PC-9 (cell line): ENCODE results near the gene LSM3.

ENCODE experiments used
- EZH2 ChIP-seq: fragments of 200-600 bp; sonication (generic); IDR thresholded peaks from 2 replicates; pipeline ENCODE4 v1.8.0; 2017; ENCODE audit warnings: antibody characterized with exemption, low read depth
- TF ChIP-seq, protein P1 (sequence below): fragments of 200-600 bp; sonication (generic); conservative IDR thresholded peaks from 2 replicates; pipeline ENCODE4 v1.6.1; 2017; ENCODE audit warnings: mixed run types, antibody characterized with exemption, mild to moderate bottlenecking, moderate library complexity

GRCh38 chr3:14204515-14205284, 26.1 kb downstream of the LSM3 start:
- TF ChIP-seq, protein P1, sequence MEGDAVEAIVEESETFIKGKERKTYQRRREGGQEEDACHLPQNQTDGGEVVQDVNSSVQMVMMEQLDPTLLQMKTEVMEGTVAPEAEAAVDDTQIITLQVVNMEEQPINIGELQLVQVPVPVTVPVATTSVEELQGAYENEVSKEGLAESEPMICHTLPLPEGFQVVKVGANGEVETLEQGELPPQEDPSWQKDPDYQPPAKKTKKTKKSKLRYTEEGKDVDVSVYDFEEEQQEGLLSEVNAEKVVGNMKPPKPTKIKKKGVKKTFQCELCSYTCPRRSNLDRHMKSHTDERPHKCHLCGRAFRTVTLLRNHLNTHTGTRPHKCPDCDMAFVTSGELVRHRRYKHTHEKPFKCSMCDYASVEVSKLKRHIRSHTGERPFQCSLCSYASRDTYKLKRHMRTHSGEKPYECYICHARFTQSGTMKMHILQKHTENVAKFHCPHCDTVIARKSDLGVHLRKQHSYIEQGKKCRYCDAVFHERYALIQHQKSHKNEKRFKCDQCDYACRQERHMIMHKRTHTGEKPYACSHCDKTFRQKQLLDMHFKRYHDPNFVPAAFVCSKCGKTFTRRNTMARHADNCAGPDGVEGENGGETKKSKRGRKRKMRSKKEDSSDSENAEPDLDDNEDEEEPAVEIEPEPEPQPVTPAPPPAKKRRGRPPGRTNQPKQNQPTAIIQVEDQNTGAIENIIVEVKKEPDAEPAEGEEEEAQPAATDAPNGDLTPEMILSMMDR = no peak
- no peak for TF ChIP-seq EZH2
